Hippocampal formation (tissue), 2 donors: ENCODE measurements around the gene CSGALNACT2.
"Not testable (repeated sequence)": the region's sequence is repeated elsewhere in the genome, so short reads cannot be mapped to it uniquely, and the experiment has no call there.

Source experiments
- DNase-seq, 2 donors: peaks; one replicate each; lab custom pipeline; 2025; lab: John Stamatoyannopoulos, UW

CSGALNACT2 gene

GRCh38 chr10:43216931-43217562 is 78.8 kb downstream of the CSGALNACT2 start:
- no peak for DNase-seq

GRCh38 chr10:43217563-43218205 is 79.4 kb downstream of the CSGALNACT2 start:
- DNase-seq = no peak

GRCh38 chr10:43218206-43218950 is 80.1 kb downstream of the CSGALNACT2 start:
- peak; percentile 36 to 58 for DNase-seq

- DNase-seq = no peak
Measured at GRCh38 chr10:43218951-43219837, 80.9 kb downstream of the CSGALNACT2 start.

GRCh38 chr10:43219848-43220247 is 81.6 kb downstream of the CSGALNACT2 start:
- DNase-seq = no peak

GRCh38 chr10:43220251-43220650 is 82.0 kb downstream of the CSGALNACT2 start:
- DNase-seq = not testable (repeated sequence)

- DNase-seq = no peak
Measured at GRCh38 chr10:43220657-43221418, 82.6 kb downstream of the CSGALNACT2 start.

GRCh38 chr10:43221419-43222209 is 83.4 kb downstream of the CSGALNACT2 start:
- no peak for DNase-seq

- no peak for DNase-seq
Measured at GRCh38 chr10:43222210-43222720, 84.0 kb downstream of the CSGALNACT2 start.

GRCh38 chr10:43223056-43223455 is 84.8 kb downstream of the CSGALNACT2 start:
- DNase-seq = no peak

GRCh38 chr10:43224321-43224720 is 86.1 kb downstream of the CSGALNACT2 start:
- DNase-seq = no peak

- no peak for DNase-seq
Measured at GRCh38 chr10:43225004-43225786, 87.0 kb downstream of the CSGALNACT2 start.

- no peak for DNase-seq
Measured at GRCh38 chr10:43225787-43226153, 87.5 kb downstream of the CSGALNACT2 start.

GRCh38 chr10:43226441-43226840 is 88.2 kb downstream of the CSGALNACT2 start:
- DNase-seq = no peak

- DNase-seq = no peak
Measured at GRCh38 chr10:43226851-43227845, 88.9 kb downstream of the CSGALNACT2 start.

- no peak for DNase-seq
Measured at GRCh38 chr10:43227911-43228782, 89.9 kb downstream of the CSGALNACT2 start.

- no peak for DNase-seq
Measured at GRCh38 chr10:43228783-43229207, 90.5 kb downstream of the CSGALNACT2 start.
